NCI-H2171 (cell line): ENCODE measurements around the gene PCBD1.
"Not testable (repeated sequence)": the region's sequence is repeated elsewhere in the genome, so short reads cannot be mapped to it uniquely, and the experiment has no call there.

Experiments used
- DNase-seq: peaks from one replicate; lab custom pipeline; 2025; lab: John Stamatoyannopoulos, UW

Gene PCBD1

GRCh38 chr10:70863470-70864160, 24.8 kb downstream of the PCBD1 start:
- DNase-seq: no peak

- not testable (repeated sequence) for DNase-seq
Measured at GRCh38 chr10:70861495-70862197, 26.7 kb downstream of the PCBD1 start.

GRCh38 chr10:70858759-70859158, 29.6 kb downstream of the PCBD1 start:
- DNase-seq: no peak

GRCh38 chr10:70856454-70856853, 31.9 kb downstream of the PCBD1 start:
- no peak for DNase-seq

- no peak for DNase-seq
Measured at GRCh38 chr10:70853457-70853856, 34.9 kb downstream of the PCBD1 start.

- no peak for DNase-seq
Measured at GRCh38 chr10:70853038-70853437, 35.3 kb downstream of the PCBD1 start.

- DNase-seq: no peak
Measured at GRCh38 chr10:70851597-70852475, 36.5 kb downstream of the PCBD1 start.

GRCh38 chr10:70850097-70850496, 38.3 kb downstream of the PCBD1 start:
- DNase-seq: no peak

- no peak for DNase-seq
Measured at GRCh38 chr10:70849582-70850016, 38.8 kb downstream of the PCBD1 start.

- DNase-seq: no peak
Measured at GRCh38 chr10:70847659-70848360, 40.6 kb downstream of the PCBD1 start.

- no peak for DNase-seq
Measured at GRCh38 chr10:70846795-70847194, 41.6 kb downstream of the PCBD1 start.

- no peak for DNase-seq
Measured at GRCh38 chr10:70845816-70846215, 42.5 kb downstream of the PCBD1 start.

GRCh38 chr10:70845256-70845655, 43.1 kb downstream of the PCBD1 start:
- DNase-seq: no peak

GRCh38 chr10:70843776-70844489, 44.4 kb downstream of the PCBD1 start:
- DNase-seq: no peak

- no peak for DNase-seq
Measured at GRCh38 chr10:70843333-70843732, 45.0 kb downstream of the PCBD1 start.

GRCh38 chr10:70840836-70841235, 47.5 kb downstream of the PCBD1 start:
- DNase-seq: no peak

- DNase-seq: no peak
Measured at GRCh38 chr10:70838270-70838805, 50.0 kb downstream of the PCBD1 start.

GRCh38 chr10:70837660-70838059, 50.7 kb downstream of the PCBD1 start:
- no peak for DNase-seq

- no peak for DNase-seq
Measured at GRCh38 chr10:70836319-70836718, 52.0 kb downstream of the PCBD1 start.

- DNase-seq: no peak
Measured at GRCh38 chr10:70834441-70835151, 53.8 kb downstream of the PCBD1 start.
